Measurements from ENCODE around the gene GINS2. TPM values are rescaled to one million over a fixed set of nuclear protein-coding genes. Genes with fewer than 3 reads are reported as not detected.

GINS2 gene
- polyA plus RNA-seq, 1 experiment: 5.1 TPM

DNA sequence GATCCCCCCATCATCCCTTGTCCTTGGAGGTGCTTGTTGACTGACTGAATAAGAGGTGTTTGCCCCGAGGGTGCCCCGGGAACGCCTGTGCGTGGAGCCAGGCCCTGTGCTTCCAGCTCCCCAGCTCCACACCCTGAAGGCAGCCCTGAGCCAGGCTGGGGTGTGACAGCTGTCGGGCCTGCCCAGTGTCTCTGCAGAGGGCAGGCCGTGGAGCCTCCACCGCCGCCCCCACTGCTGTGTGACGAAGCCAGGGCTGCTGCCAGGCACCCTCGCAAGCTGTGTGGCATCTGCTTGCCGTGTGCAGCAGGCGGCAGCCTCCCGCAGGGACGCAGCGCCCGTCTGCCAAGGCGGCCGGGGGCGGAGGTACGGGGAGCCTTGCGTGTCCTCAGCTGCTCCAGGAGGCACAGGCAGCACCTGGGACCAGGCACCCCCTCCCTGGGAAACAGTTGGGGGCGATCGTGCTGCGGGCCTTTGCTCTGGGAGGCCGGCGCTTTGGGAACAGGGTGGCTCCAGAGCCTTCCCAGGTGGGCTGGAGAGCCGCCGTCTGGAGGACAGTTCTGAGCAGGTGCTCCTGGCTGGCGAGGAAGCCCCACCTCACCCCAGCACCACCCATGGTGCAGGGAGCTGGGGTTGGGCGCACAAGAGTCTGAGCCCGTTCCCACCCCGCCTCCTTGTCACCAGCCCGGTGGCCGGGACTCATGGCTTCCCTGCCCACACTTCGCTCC, 49.1 kb downstream of the GINS2 start:
- Histone ChIP-seq H3K4me3 (ENCODE audit: low read depth, low read length) (no peak overlapping the region), H3K27ac (ENCODE audit: low read depth, low read length) (no peak overlapping the region), H3K27me3 (ENCODE audit: control insufficient read depth, insufficient read depth, low read length) (no peaks in the 10 kb centered on the region), H3K9me3 (ENCODE audit: control insufficient read depth, insufficient read depth, low read length) (no peaks in the 10 kb centered on the region; the same call in 1 of the 2 replicates)
- TF ChIP-seq, protein P1, sequence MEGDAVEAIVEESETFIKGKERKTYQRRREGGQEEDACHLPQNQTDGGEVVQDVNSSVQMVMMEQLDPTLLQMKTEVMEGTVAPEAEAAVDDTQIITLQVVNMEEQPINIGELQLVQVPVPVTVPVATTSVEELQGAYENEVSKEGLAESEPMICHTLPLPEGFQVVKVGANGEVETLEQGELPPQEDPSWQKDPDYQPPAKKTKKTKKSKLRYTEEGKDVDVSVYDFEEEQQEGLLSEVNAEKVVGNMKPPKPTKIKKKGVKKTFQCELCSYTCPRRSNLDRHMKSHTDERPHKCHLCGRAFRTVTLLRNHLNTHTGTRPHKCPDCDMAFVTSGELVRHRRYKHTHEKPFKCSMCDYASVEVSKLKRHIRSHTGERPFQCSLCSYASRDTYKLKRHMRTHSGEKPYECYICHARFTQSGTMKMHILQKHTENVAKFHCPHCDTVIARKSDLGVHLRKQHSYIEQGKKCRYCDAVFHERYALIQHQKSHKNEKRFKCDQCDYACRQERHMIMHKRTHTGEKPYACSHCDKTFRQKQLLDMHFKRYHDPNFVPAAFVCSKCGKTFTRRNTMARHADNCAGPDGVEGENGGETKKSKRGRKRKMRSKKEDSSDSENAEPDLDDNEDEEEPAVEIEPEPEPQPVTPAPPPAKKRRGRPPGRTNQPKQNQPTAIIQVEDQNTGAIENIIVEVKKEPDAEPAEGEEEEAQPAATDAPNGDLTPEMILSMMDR (IDR thresholded peaks at IDR 0.05; ENCODE audit: low read depth, low read length): no peak
- POLR2A ChIA-PET: no interaction called here
- CTCF ChIA-PET: no interaction called here
- DNase-seq (ENCODE audit: low read depth, low spot score): no peak

DNA sequence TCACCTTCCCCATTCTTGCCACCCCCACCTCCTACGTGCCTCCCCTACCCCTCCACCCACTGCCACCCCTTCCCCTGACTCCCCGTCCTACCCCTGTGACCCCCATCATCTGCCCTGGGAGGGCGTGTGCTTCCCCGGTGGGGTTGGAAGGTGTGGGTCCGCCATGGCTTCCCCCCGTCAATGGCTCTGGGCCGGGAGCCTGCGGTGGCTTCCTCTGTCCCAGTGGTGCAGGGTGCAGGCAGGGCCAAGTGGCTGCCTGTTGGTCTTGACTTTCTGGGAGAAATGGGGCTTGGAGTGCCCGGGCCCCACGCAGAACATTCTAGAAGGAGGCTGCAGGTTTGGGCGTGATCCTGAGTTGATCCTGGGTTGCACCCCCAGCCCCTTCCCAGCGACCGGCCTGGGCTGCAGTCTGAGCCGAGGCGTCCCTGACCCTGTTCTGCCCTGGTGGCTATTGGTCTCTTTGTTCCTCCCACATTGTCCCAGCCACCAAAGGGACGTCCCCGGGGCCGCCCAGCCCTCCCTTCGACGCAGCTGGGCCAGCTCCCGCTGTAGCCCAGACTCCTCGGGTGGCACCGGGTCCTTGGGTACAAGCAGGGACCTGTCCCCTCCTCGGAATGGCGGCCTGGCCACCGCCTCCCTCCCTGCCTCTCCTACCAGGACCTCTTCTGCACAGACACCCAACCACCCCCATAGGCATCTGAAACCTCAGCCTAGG, 49.9 kb downstream of the GINS2 start:
- ChIA-PET CTCF (no interaction called here), POLR2A (no interaction called here)
- no peak overlapping the region for H3K27ac ChIP-seq (ENCODE audit: low read depth, low read length)
- no peaks in the 10 kb centered on the region; the same call in 1 of the 2 replicates for H3K9me3 ChIP-seq (ENCODE audit: control insufficient read depth, insufficient read depth, low read length)
- H3K4me3 ChIP-seq (ENCODE audit: low read depth, low read length): no peak overlapping the region
- no peaks in the 10 kb centered on the region for H3K27me3 ChIP-seq (ENCODE audit: control insufficient read depth, insufficient read depth, low read length)
- TF ChIP-seq, protein P1 (IDR thresholded peaks at IDR 0.05; ENCODE audit: low read depth, low read length): no peak
- DNase-seq (ENCODE audit: low read depth, low spot score): no peak

DNA sequence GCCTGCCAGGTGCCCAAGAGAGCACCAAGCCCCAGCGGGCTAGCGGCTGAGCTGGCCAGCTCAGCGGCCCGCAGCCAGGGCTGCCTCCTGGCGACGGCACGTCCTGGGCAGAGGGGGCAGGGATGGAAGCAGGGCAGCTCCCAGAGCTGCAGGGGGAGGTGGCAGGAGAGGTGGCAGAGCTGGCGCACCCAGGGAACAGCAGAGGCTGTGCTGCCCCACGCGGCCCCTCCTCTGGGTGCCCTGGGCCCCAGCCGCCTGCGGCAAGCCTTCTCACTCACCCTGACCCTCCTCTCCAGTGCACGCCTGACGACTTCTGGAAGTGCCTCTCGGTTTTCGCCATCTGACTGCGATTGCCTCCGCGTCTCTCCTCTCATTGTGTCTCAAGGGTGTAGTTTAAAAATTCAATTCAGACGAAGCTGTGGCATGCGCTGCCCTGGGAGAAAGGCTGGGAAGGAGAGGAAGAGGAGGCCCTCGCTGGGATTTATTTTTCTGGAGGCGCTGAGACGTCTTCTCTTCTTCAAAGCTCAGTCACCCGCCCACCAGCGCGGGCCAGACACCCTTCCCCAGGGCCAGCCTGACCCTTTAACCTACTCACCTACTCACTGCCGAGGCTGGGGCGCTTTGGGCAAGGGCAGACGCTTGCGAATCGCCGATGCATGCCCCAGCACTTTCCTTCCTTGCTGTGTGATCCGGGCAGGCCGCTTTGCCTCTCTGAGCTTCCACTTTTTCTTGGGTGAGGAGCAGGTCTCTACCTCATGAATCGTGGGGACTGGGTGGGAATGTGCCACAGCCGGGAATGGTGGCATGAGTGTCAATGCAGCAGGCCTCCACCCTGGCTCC, 50.7 kb downstream of the GINS2 start:
- POLR2A ChIA-PET: no interaction called here
- Histone ChIP-seq H3K4me3 (ENCODE audit: low read depth, low read length) (no peak overlapping the region), H3K9me3 (ENCODE audit: control insufficient read depth, insufficient read depth, low read length) (no peaks in the 10 kb centered on the region; the same call in 1 of the 2 replicates), H3K27me3 (ENCODE audit: control insufficient read depth, insufficient read depth, low read length) (no peaks in the 10 kb centered on the region), H3K27ac (ENCODE audit: low read depth, low read length) (no peak overlapping the region)
- CTCF ChIA-PET: interaction anchor here (2.5 kb wide), 1 partner anchor 22 kb away, joined by 12 read pairs; no protein-coding TSS in a partner anchor
- DNase-seq (ENCODE audit: low read depth, low spot score): no peak
- TF ChIP-seq, protein P1 (IDR thresholded peaks at IDR 0.05; ENCODE audit: low read depth, low read length): no peak

DNA sequence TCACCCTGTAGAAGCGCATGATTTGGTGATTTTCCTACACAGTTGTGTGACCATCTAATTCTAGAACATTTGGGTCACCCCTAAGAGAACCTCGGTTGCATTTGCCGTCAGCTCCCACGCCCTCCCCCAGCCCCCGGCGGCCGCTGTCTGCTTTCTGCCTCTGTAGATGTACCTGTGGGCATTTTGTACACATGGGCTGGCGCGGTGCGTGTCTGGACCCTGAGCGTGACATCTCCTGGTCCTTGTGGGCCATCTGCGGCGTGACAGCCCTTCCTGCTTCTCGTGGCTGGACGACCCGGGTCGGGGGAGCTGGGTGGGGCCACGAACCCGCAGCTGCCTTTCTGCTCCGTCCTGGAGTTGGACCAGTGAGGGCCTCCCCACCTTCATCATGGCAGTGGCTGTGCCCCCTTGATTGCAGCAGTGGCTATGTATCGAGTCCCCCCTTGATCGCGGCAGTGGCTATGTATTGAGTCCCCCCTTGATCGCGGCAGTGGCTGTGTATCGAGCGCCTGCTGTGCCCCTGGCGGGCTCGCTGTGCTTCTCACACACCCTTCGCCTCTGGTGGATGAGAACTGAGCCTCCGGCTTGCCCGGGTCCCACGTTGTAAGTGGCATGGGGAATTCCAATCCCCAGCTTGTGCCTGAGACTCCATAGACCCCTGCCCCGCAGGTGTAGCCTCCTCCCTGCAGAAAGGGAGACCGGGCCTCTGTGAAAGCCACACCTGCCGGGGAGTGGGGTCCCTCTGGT, 51.5 kb downstream of the GINS2 start:
- Histone ChIP-seq H3K27me3 (ENCODE audit: control insufficient read depth, insufficient read depth, low read length) (no peaks in the 10 kb centered on the region), H3K4me3 (ENCODE audit: low read depth, low read length) (no peak overlapping the region), H3K9me3 (ENCODE audit: control insufficient read depth, insufficient read depth, low read length) (no peaks in the 10 kb centered on the region; the same call in 1 of the 2 replicates), H3K27ac (ENCODE audit: low read depth, low read length) (no peak overlapping the region)
- ChIA-PET CTCF (interaction anchor here (2.5 kb wide), 1 partner anchor 21 kb away, joined by 12 read pairs; no protein-coding TSS in a partner anchor), POLR2A (no interaction called here)
- TF ChIP-seq, protein P1 (IDR thresholded peaks at IDR 0.05; ENCODE audit: low read depth, low read length): no peak
- DNase-seq (ENCODE audit: low read depth, low spot score): no peak
